ENCODE data around the gene JAGN1. TPM values are rescaled to one million over a fixed set of nuclear protein-coding genes. Genes with fewer than 3 reads are reported as not detected.

The JAGN1 gene
- total RNA-seq, 1 experiment from 2014 or later, result 34.1 TPM

DNA sequence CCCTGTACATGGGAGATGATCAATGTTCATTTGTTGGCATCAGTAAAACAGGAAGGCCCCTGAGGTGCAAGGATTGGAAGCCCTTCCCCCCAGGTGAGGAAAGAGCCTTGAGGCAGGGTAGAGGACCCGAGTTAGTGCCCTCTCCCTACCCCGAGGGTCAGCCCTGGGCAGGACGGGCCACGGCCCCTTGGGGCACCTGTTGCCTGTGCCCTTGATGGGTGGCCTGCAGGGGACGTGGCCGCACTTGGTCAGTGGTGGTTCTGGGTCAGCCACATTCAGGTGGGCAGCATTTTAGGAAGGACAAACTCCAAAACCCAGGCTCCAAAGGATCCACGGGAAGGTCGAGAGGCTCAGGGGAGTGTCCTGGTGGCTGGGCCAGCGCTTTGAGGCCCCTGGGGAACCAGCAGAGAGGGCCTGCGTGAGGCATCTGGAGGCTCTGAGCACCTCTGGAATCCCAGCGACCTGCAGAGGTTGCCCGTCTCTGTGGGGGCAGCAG is 30.8 kb upstream of the JAGN1 start:
- Histone ChIP-seq H3K4me1 (ENCODE audit: insufficient read depth, low read length) (0 out of 2 replicates have a peak, but pooled peaks cover 6% of the 10 kb centered on the region), H2AFZ (ENCODE audit: low read length) (no peak overlapping the region), H3K4me3 (ENCODE audit: low read length) (no peak overlapping the region), H3K9me3 (ENCODE audit: low read length) (no peaks in the 10 kb centered on the region), H4K20me1 (ENCODE audit: low read length) (no peaks in the 10 kb centered on the region), H3K9ac (ENCODE audit: low read length) (no peak overlapping the region), H3F3A (ENCODE audit: low read length, unreplicated experiment) (no peaks in the 10 kb centered on the region), H3K27ac (ENCODE audit: low read length) (no peak overlapping the region), H3K79me2 (ENCODE audit: low read length) (no peaks in the 10 kb centered on the region), H3K36me3 (ENCODE audit: low read depth, low read length) (no peaks in the 10 kb centered on the region), H3K4me2 (ENCODE audit: low read length) (no peak overlapping the region), H3K9me2 (replicated peaks; ENCODE audit: low read length) (no peaks in the 10 kb centered on the region), H3K27me3 (ENCODE audit: low read length) (no peaks in the 10 kb centered on the region)
- ATAC-seq (no peak), DNase-seq (no peak)
- intact Hi-C loops (cut with micrococcal nuclease), result loop anchor here (5.0 kb wide), 1 partner anchor 58 kb away; the partner anchor contains the start of gene IL17RC
- POLR2A ChIA-PET (ENCODE audit: unreplicated experiment), result no interaction called here
- CTCF ChIA-PET, result no interaction called here
- BruUV-seq (replicated peaks), result no TSS peak
- TF ChIP-seq EZH2 (IDR thresholded peaks at IDR 0.05; ENCODE audit: low read length, unreplicated experiment), result no peak
- TF ChIP-seq, protein P1, sequence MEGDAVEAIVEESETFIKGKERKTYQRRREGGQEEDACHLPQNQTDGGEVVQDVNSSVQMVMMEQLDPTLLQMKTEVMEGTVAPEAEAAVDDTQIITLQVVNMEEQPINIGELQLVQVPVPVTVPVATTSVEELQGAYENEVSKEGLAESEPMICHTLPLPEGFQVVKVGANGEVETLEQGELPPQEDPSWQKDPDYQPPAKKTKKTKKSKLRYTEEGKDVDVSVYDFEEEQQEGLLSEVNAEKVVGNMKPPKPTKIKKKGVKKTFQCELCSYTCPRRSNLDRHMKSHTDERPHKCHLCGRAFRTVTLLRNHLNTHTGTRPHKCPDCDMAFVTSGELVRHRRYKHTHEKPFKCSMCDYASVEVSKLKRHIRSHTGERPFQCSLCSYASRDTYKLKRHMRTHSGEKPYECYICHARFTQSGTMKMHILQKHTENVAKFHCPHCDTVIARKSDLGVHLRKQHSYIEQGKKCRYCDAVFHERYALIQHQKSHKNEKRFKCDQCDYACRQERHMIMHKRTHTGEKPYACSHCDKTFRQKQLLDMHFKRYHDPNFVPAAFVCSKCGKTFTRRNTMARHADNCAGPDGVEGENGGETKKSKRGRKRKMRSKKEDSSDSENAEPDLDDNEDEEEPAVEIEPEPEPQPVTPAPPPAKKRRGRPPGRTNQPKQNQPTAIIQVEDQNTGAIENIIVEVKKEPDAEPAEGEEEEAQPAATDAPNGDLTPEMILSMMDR (conservative IDR thresholded peaks at IDR 0.05; ENCODE audit: low read depth, low read length), result no peak
- no peak for TF ChIP-seq EZH2phosphoT487 (IDR thresholded peaks at IDR 0.05; ENCODE audit: borderline replicate concordance, low read length)

DNA sequence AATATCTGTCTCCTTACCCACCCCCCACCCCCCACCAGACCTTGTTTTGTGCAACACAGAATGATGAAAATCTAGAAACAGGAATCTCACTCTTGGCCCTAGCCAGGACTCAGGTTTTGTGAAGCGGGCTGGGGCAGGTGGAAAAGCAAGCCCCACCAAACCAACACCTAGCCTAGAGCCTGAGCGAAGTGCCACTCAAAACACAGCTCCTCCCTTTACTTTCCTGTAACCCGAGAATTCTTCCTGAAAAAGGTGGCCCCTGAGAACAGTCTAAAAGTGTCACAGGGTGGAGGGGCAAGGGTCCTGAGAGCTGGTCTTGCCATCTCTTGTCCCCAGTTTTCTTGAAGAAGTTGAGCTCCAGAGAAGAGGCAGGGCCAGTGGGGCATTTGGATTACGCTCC is 29.2 kb upstream of the JAGN1 start:
- POLR2A ChIA-PET (ENCODE audit: unreplicated experiment), result no interaction called here
- H3F3A ChIP-seq (ENCODE audit: low read length, unreplicated experiment), result no peaks in the 10 kb centered on the region
- CTCF ChIA-PET, result no interaction called here

More for the DNA sequence above, 29.2 kb upstream of the JAGN1 start:
- Histone ChIP-seq H4K20me1 (ENCODE audit: low read length) (no peaks in the 10 kb centered on the region), H3K4me2 (ENCODE audit: low read length) (no peak overlapping the region), H3K4me3 (ENCODE audit: low read length) (no peak overlapping the region), H3K27me3 (ENCODE audit: low read length) (no peaks in the 10 kb centered on the region), H3K9me3 (ENCODE audit: low read length) (no peaks in the 10 kb centered on the region), H3K9me2 (replicated peaks; ENCODE audit: low read length) (no peaks in the 10 kb centered on the region), H3K9ac (ENCODE audit: low read length) (no peak overlapping the region), H3K79me2 (ENCODE audit: low read length) (no peaks in the 10 kb centered on the region), H3K27ac (ENCODE audit: low read length) (no peak overlapping the region), H2AFZ (ENCODE audit: low read length) (no peak overlapping the region), H3K36me3 (ENCODE audit: low read depth, low read length) (no peaks in the 10 kb centered on the region), H3K4me1 (ENCODE audit: insufficient read depth, low read length) (0 out of 2 replicates have a peak, but pooled peaks cover 9% of the 10 kb centered on the region)
- BruUV-seq (replicated peaks), result no TSS peak
- no peak for TF ChIP-seq EZH2 (IDR thresholded peaks at IDR 0.05; ENCODE audit: low read length, unreplicated experiment)
- TF ChIP-seq, protein P1 (conservative IDR thresholded peaks at IDR 0.05; ENCODE audit: low read depth, low read length), result no peak
- TF ChIP-seq EZH2phosphoT487 (IDR thresholded peaks at IDR 0.05; ENCODE audit: borderline replicate concordance, low read length), result no peak
- DNase-seq, result no peak
- no peak for ATAC-seq
- intact Hi-C loops (cut with micrococcal nuclease), result loop anchor here (5.0 kb wide), 1 partner anchor 56 kb away; the partner anchor contains the start of gene IL17RC

Measured in PC-3 (cell line).